ENCODE results near the gene CDC25C.

DNA sequence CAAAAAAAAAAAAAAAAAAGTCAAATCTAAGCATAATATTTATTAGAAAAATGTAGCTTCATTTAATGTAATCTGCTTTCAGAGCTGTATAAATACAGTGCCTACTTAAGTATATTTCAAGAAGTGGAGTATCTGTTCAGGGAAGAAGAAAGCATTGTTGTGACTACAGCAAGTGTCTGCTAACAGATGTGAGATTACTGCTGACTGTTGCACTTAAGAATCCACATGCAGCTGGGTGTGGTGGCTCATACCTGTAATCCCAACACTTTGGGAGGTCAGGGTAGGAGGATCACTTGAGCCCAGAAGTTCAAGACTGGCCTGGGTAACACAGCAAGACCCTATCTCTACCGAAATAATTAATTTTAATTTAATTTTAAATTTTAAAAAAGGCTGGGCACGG, 39.9 kb upstream of the CDC25C start:
- TF ChIP-seq, protein P1, sequence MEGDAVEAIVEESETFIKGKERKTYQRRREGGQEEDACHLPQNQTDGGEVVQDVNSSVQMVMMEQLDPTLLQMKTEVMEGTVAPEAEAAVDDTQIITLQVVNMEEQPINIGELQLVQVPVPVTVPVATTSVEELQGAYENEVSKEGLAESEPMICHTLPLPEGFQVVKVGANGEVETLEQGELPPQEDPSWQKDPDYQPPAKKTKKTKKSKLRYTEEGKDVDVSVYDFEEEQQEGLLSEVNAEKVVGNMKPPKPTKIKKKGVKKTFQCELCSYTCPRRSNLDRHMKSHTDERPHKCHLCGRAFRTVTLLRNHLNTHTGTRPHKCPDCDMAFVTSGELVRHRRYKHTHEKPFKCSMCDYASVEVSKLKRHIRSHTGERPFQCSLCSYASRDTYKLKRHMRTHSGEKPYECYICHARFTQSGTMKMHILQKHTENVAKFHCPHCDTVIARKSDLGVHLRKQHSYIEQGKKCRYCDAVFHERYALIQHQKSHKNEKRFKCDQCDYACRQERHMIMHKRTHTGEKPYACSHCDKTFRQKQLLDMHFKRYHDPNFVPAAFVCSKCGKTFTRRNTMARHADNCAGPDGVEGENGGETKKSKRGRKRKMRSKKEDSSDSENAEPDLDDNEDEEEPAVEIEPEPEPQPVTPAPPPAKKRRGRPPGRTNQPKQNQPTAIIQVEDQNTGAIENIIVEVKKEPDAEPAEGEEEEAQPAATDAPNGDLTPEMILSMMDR (IDR thresholded peaks at IDR 0.05 in 2 of 3, conservative IDR thresholded peaks at IDR 0.05 in 1 of 3; ENCODE audit: borderline replicate concordance in 1 of 3, insufficient read depth in 1 of 3, low read depth in 2 of 3, low read length in 2 of 3), result no peak
- no peak for TF ChIP-seq EZH2 (IDR thresholded peaks at IDR 0.05)
- no peak for TF ChIP-seq POLR2A (IDR thresholded peaks at IDR 0.05; ENCODE audit: borderline replicate concordance, extremely low read depth, insufficient read depth, insufficient read length)
- TF ChIP-seq CEBPB (IDR thresholded peaks at IDR 0.05; ENCODE audit: low read depth), result no peak
